CD4-positive, alpha-beta T cell treated with Interleukin-15 for 1 hour (primary cell): Measurements from ENCODE around the gene JCAD.
A peak's percentile ranks its signal among the peaks of the same experiment; 100 is the strongest.
"Not testable (repeated sequence)": the region's sequence is repeated elsewhere in the genome, so short reads cannot be mapped to it uniquely, and the experiment has no call there.

Source experiments
- DNase-seq: peaks from one replicate; pipeline ENCODE4 v3.0.0-alpha.2; 2020

Gene JCAD

DNA sequence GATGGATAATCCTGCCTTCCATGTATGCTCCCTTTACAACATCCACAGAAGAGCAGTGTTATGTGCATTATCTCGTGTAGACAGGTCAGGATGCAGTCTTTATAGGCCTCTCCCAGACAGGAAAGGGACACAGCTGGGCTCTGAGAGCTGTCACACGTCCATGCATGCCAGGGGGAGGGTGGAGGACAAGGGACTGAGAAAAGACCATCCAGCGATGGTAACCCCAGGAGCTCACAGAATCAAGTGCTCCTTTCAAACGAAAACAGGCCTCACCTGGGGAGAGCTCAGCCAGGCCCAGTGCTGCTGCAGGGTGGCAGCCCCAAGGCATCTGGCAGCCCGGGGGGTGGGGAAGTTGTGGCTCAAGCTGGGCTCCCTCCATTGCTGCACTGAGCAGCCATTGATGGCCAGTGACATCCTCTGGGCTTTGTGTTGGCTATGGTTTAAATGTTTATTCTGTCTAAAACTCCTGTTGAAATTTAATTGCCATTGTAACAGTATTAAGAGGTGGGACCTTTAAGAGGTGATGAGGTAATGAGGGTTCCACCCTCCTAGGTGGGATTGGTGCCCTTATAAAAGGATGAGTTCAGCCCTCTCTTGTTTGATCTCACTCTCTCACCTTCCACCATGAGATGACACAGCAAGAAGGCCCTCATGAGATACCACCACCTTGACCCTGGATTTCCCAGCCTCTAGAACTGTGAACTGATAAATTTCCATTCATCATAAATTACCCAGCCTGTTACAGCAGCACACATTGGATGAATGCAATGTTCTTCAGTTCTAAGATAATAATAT, 15.7 kb downstream of the JCAD start:
- DNase-seq: no peak

GRCh38 chr10:30042820-30043219, 16.6 kb downstream of the JCAD start:
- no peak for DNase-seq

- DNase-seq: no peak
Observed at GRCh38 chr10:30041196-30042105, 17.9 kb downstream of the JCAD start.

- DNase-seq: no peak
Observed at GRCh38 chr10:30040597-30040996, 18.8 kb downstream of the JCAD start.

GRCh38 chr10:30039988-30040387, 19.4 kb downstream of the JCAD start:
- DNase-seq: no peak

GRCh38 chr10:30039567-30039966, 19.8 kb downstream of the JCAD start:
- DNase-seq: no peak

DNA sequence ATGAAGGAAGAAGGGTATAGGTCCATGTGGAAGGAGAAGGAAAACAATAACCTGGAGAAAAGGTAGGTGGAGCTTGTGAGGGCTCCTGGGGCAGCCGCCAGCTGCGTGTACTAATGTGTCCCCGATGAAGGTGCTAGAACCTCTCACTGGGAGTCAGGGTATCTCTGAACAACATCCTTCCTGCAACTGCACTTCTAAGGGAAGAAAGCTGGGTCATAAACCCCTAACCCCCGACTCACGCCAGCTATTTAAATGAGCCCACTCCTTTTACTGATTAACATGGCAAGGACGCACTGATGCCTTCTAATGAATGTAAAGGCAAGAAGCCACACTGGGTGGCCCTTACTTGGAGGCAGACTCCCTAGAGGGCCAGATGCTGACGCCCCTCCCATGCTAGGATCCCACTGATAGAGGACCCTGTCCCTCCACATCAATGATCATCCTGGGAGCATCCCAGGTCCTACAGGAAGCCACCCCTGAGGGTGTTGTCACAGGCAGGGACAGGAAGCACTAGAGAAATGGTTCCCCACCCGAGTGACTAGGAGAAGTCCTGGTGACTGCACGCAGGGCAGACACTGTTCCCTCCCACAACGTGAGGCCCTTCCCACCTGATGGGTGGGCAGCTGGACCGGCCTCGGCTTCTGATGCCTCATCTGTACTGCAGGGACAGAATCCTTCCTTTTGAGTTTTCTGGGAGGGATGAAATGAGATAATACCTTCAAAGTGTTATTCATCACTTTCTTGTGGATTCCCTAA, 20.4 kb downstream of the JCAD start:
- no peak for DNase-seq

DNA sequence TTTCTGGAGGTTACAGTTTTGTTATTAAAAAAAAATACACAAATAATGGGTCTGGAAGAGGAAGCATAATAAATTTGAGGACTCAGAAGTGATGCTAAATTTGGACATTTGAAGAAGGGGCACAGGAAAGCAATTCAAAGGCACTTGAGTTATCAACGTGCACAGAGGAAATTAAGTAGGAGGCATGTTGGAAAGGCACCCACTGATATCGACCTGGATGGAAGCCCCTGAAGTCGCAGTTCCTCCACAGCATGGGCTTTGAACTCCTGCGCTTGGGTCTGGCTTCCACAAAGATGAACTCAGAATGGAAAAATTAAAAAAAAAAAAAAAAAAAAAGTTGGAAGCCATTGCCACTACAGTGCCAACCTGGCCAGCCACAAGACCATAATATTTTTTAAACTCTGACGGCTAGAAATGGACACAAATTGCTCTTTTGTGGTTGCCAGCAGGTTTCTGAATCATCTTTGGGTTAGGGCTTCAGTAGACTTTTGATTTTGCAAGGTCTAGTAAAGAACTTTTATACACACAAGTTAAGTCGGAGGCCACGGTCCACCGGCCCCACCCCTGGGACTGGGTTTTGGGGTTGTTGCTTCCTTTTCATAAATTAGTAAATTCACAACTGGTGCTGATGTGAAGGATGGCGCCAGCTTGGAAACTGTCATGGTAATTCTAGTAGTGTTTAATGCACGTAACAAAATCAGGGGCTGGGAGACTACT, 21.6 kb downstream of the JCAD start:
- no peak for DNase-seq

DNA sequence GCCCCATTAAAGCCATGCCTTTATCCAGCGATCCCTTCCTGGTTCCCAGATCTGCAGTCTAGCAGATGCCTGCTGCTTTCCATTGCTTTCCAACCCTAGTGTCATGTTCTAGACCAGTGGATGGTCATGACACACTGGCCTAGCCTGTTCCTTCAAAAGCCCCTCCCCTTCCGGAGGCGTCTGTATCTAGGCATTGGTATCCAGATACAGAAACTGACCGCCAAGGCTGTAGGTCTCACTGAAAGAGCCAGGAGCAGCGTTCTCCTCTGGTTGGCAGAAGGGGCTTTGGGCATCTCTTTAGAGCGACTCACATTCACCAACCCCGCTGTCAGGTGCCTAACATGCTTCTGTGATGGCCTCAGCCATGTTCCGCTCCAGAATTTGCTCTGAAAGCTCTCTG, 22.6 kb downstream of the JCAD start:
- DNase-seq: no peak

DNA sequence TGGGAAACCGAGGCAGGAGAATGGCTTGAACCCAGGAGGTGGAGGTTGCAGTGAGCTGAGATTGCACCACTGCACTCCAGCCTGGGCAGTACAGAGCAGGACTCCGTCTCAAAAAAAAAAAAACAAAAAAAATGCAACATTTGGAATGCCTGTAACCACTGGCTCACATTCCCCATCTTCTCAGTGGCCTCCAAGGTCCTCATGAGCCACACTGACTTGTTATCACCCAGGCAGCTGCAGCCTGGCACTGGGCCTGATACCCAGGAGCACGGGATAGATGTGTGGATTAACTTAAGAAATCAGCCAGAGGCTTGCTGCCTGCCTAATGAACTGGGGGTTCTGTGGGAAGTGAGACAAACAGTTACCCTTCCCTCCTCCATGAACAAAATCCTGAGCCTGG, 23.0 kb downstream of the JCAD start:
- DNase-seq: no peak

GRCh38 chr10:30034433-30035137, 24.8 kb downstream of the JCAD start:
- DNase-seq: no peak

DNA sequence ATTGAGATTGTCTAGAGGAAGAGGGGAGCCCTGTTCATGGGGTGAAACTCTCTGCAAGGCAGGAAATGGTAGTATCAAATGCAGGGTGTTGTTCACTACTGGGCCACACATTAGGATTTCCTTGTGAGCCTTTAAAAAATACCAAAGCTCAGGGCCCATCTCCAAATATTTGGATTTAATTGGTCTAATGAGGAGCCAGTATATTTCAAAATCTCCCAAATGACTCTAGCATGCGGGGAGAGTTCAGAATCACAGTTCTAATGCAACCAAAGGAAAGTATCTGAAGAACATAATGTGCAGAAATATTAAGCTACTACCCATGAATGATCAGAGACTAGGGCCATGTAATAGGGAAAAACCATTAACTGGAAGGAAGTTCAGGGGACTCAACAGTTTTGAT, 27.3 kb downstream of the JCAD start:
- DNase-seq: no peak

DNA sequence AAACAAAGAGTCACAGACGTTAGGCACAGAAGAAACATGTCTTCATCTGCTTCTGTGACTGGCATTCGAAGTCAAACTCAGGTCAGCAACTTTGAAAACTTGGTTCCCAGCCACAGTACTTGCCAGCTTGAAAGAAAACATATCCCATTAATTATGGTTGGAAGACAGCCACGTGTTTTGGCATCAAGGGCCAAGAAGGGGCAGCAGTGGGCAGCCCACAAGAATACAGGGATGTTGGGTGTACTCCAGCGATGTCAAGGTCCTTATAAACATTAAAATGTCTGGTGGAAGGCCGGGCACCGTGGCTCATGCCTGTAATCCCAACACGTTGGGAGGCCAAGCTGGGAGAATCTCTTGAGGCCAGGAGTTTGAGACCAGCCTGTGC, 29.5 kb downstream of the JCAD start:
- DNase-seq: no peak

DNA sequence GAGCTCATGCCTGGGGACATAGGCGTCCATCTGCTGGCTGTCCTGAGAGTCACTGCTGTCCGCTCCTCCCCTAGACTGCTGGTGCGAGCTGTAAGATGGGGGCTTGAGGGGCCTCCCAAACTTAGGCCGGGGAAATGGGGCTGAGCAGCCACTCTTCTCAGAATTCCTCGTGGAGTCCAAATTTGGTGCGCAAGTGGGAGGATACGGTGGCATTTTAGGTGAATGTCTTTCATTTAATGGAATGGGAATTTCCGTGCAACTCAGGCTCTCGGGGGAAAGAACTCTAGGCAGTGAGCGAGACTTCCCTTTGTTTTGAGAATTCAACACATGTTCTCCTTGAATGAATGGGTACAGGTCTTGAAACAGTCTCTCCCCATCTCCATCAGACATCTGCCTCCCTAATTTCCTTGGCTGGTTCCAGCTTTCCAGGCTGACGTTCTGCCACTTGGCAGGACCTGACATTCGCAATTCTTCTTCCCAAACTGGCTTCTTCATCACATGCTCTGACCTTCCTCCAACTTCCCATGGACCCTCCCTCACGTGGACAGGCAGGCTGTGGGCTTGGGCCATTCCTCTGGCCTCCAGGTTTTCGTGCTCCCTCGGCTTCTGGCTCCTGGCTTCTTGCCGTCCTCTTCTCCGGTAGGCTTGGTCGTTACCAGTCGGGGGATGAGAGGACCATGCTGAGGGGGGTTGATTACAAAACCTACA, 30.1 kb downstream of the JCAD start:
- no peak for DNase-seq

DNA sequence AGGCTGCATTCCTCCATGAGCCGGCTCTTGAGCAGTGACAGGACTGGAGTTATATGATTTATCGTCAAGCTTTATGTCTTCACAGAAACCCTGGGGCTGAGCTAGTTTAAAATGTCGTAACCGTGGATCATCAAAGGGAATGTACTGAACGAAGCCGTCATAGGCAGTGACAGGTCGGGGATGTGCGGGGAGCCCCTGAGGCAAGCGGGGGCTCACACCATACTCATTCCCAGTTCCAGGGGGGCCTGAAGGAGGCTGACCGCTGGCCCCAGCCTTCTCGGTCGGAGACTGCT, 30.7 kb downstream of the JCAD start:
- no peak for DNase-seq

- no peak for DNase-seq
Observed at GRCh38 chr10:30028006-30028737, 31.2 kb downstream of the JCAD start.

DNA sequence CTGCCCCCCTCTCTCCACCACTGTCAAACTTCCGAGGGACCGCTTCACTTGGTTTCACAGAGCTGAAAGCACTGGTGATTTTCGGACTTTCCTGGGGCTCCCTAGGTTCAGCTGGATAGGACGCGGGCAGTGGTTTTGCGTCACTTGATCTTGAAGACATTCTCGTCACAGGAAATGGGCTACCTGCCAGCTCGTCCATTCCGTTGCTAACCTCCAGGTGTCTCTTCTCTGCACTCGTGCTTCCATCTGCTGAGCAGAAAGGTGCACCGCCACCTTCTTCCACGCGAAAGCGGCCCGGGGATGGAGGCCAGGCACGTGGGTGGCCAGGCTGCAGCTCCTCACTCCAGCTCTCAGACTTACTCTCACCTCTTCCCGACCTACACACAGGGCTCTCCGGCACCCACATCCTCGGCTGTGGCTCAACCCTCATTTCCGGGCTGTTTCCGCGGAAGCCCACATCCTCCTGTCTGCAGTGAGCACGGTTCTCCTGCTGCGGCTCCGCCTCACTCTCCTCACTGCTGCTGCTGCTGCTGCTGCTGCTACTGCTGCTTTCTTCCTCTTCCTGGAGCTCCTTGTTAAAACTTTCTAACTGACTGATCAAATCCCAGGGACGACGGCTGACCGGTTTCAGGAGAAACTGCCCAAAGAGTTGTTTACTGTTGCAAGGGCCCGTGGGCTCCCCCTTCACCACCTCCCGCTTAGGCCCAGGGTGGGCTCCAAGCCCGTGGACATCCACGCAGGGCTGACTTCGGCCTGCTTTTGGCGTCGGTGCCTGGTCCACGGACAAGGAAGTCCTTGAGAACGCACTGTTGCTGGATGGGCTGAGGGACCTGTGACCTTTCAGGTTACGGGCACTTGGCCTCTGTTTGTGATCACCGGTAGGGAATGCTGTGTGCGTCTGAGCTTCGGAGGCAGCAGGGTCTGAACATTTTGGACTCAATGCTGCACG, 32.1 kb downstream of the JCAD start:
- peak; percentile 88 for DNase-seq

DNA sequence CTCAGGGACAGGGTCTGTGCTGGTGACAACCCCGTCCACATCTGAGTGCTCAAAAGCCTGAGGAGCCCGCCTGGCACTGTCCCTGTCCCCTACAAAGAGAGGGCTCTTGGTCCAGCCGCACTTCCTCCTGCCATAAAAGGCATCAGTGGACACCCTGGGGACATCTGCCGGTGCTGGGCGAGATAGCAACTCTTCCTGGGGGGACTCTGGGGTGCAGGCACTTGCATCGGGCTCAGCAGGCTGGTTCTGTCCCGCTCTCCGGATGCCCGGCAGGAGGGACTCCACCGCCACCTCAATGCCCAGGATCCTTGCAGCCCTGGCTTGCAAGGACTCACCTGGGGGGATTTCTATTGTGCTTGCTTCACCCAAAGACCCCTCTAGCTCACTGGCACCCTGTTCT, 32.8 kb downstream of the JCAD start:
- no peak for DNase-seq

- no peak for DNase-seq
Observed at GRCh38 chr10:30026080-30026479, 33.3 kb downstream of the JCAD start.

DNA sequence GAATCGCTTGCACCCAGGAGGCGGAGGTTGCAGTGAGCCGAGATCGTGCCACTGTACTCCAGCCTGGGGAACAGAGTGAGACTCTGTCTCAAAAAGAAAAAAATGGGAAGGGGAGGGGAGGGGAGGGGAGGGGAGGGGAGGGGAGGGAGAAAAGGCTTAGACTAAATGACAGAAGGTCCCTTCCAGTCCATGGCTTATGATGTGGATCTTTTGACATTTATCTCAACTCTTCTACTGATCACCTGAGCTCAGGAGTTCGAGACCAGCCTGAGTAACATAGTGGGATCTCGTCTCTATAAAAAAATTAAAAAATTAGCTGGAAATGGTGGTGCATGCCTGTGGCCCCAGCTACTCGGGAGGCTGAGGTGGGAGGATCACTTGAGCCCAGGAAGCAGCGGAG, 34.0 kb downstream of the JCAD start:
- not testable (repeated sequence) for DNase-seq
